HepG2 (cell line): ENCODE data around the gene ARHGDIA. TPM values are rescaled to one million over a fixed set of nuclear protein-coding genes. Genes with fewer than 3 reads are reported as not detected.

Source experiments
- HOXD1 ChIP-seq: sonication (generic); formaldehyde crosslinking; IDR thresholded peaks from 2 replicates; pipeline ENCODE4 v1.5.0; 2020; ENCODE audit warnings: missing genetic modification reagents
- KDM3A ChIP-seq: IDR thresholded peaks from 2 replicates; pipeline ENCODE4 v1.6.1; 2018; ENCODE audit warnings: low read depth, missing compliant biosample characterization
- KLF11 ChIP-seq: IDR thresholded peaks from 2 replicates; pipeline ENCODE4 v1.6.1; 2016; ENCODE audit warnings: missing compliant biosample characterization
- MIER2 ChIP-seq: IDR thresholded peaks from 2 replicates; pipeline ENCODE4 v1.6.1; 2016; ENCODE audit warnings: missing biosample characterization, missing genetic modification reagents
- NFRKB ChIP-seq: fragments of 450-650 bp; IDR thresholded peaks from 2 replicates; pipeline ENCODE4 v1.6.1; 2017
- PHF5A ChIP-seq: IDR thresholded peaks from one replicate; pipeline ENCODE4 v1.6.1; 2018; ENCODE audit warnings: low read depth, missing genetic modification reagents; ENCODE audit not compliant: unreplicated experiment
- PRDM15 ChIP-seq: sonication (generic); formaldehyde crosslinking; IDR thresholded peaks from 2 replicates; pipeline ENCODE4 v1.4.0; 2020; ENCODE audit warnings: missing genetic modification reagents
- SAFB2 ChIP-seq: sonication (generic); formaldehyde crosslinking; IDR thresholded peaks from 2 replicates; pipeline ENCODE4 v1.5.1; 2020; ENCODE audit warnings: missing genetic modification reagents, low read depth, mild to moderate bottlenecking, borderline replicate concordance
- THAP9 ChIP-seq: sonication (generic); formaldehyde crosslinking; IDR thresholded peaks from 2 replicates; pipeline ENCODE4; 2020; ENCODE audit warnings: missing genetic modification reagents, mild to moderate bottlenecking, borderline replicate concordance
- ZBTB42 ChIP-seq: sonication (generic); formaldehyde crosslinking; IDR thresholded peaks from 2 replicates; pipeline ENCODE4 v1.5.0; 2020; ENCODE audit warnings: mild to moderate bottlenecking, missing genetic modification reagents
- ZNF143 ChIP-seq: sonication (generic); formaldehyde crosslinking; IDR thresholded peaks from 2 replicates; pipeline ENCODE4 v1.4.0; 2020; ENCODE audit warnings: missing genetic modification reagents
- ZNF407 ChIP-seq: sonication (generic); formaldehyde crosslinking; IDR thresholded peaks from one replicate; pipeline ENCODE4 v1.5.1; 2020; ENCODE audit warnings: mild to moderate bottlenecking, missing genetic modification reagents; ENCODE audit errors: not compliant biosample characterization
- ZNF451 ChIP-seq: sonication (generic); formaldehyde crosslinking; IDR thresholded peaks from 2 replicates; pipeline ENCODE4 v1.5.0; 2020; ENCODE audit warnings: mild to moderate bottlenecking, missing genetic modification reagents
- polyA plus RNA-seq, 8 experiments: library from polyadenylated mRNA; depleted of rRNA in 3 of 8; stranded (reverse) in 7 of 8; unstranded in 1 of 8; fragments of >200 nt; fragmentation: Illumina TruSeq in 4 of 8; extraction: Trizol in 4 of 8; gene quantifications; 2 replicates each; pipeline versions ENCODE4 v1.2.1 to v1.2.3, GENCODE V29; 2011 to 2016; ENCODE audit warnings: low read depth in 4 of 8, missing spikeins in 1 of 8, mixed read lengths in 1 of 8; ENCODE audit not compliant: insufficient read depth in 1 of 8
- total RNA-seq, 5 experiments: library from RNA; depleted of rRNA; stranded (reverse); fragments of >200 nt; fragmentation: Illumina TruSeq; extraction: Trizol; gene quantifications; 2 replicates each; pipeline ENCODE4 v1.2.3, GENCODE V29; 2016; ENCODE audit warnings: low read depth in 1 of 5

Gene ARHGDIA
- total and polyA plus RNA-seq, 2 of the 13 experiments (the other 11 are each of a cell fraction or from before 2014, with no cell fraction given): 40.0 to 64.0 TPM

- no peak for TF ChIP-seq PRDM15
- TF ChIP-seq ZNF407 (CRISPR knock-in tag): no peak
- 0 out of 2 replicates have a peak, but pooled peaks have one; percentile 13 for TF ChIP-seq KDM3A (CRISPR knock-in tag)
- no peak for TF ChIP-seq MIER2 (CRISPR knock-in tag)
- no peak for TF ChIP-seq ZNF143
- TF ChIP-seq NFRKB: no peak
- TF ChIP-seq PHF5A (CRISPR knock-in tag): no peak
- no peak for TF ChIP-seq THAP9
- TF ChIP-seq ZBTB42: 0 out of 2 replicates have a peak, but pooled peaks have one; percentile 68
- no peak for TF ChIP-seq KLF11 (CRISPR knock-in tag)
- no peak for TF ChIP-seq HOXD1 (CRISPR knock-in tag)
- TF ChIP-seq SAFB2 (CRISPR knock-in tag): no peak
- TF ChIP-seq ZNF451: no peak
These were observed 37.0 kb downstream of the ARHGDIA start (continued) for GRCh38 chr17:81833921-81834830.
